ENCODE measurements around the gene CDH16.
A peak's percentile ranks its signal among the peaks of the same experiment; 100 is the strongest.

CDH16 gene

DNA sequence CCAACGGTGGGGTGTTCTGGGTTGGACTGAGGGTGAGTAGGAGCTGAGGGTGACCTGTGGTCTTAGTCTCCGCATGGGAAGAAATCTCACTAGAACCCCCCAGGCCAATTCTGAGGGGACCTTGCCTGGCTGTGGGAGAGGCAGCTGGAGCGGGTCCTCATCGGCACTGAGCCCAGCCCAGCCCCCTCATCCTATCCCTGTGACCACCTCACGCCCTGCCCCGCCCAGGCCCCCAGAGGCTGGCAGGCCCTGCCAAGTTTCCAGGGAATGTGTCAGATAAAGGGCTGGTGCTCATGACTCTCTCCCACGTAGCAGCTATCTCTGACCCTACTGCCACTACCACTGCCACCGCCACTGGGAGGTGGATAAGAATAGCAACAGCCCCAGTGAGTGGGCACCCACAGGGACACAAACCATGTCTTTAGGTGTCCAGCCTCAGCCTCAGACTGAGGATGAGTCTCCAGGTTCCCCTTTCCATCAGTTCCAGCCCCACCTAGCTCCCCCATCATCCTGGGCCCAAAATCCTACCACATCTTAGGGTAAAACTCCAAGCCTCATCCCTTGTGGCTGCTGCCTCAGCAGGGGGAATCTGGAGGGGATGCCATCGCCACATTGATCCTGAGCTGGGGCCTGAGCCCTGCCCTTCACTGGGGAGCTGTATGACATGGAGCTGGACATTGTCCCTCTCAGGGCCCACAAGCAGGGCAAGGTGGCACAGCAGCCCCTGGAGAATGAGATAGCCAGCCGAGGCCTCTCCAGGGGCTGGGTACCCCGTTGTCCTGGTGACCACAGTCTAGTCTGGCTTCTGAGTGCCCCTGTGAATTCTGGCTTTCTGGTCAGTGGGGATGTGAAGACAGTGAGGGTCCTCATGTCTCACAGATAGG is 14.9 kb downstream of the CDH16 start:
- no peaks in the 10 kb centered on the region for H3K36me3 ChIP-seq (replicated peaks)
- H3K27me3 ChIP-seq (replicated peaks) = peaks cover 2% of the 10 kb centered on the region
- DNase-seq = no peak
- in situ Hi-C loops (cut with HindIII; ENCODE audit: low pct_ligation_motif_present, low sequenced_read_pairs) = no loop called here
- H3K27ac ChIP-seq = no peak overlapping the region
- no peak for TF ChIP-seq CTCF (IDR thresholded peaks at IDR 0.05; ENCODE audit: low read depth, low read length, missing control alignments)
- no peak overlapping the region for H3K4me3 ChIP-seq (ENCODE audit: low read depth, low read length)

GRCh38 chr16:66902648-66903543 is 15.8 kb downstream of the CDH16 start:
- no peak for TF ChIP-seq CTCF (IDR thresholded peaks at IDR 0.05; ENCODE audit: low read depth, low read length, missing control alignments)
- Histone ChIP-seq H3K27me3 (replicated peaks) (peaks cover 2% of the 10 kb centered on the region), H3K4me3 (ENCODE audit: low read depth, low read length) (no peak overlapping the region), H3K27ac (no peak overlapping the region), H3K36me3 (replicated peaks) (no peaks in the 10 kb centered on the region)
- no peak for DNase-seq
- in situ Hi-C loops (cut with HindIII; ENCODE audit: low pct_ligation_motif_present, low sequenced_read_pairs) = no loop called here

- H3K4me3 ChIP-seq (ENCODE audit: low read depth, low read length) = no peak overlapping the region
- no peaks in the 10 kb centered on the region for H3K27me3 ChIP-seq (replicated peaks)
- H3K36me3 ChIP-seq (replicated peaks) = no peaks in the 10 kb centered on the region
- no peak overlapping the region for H3K27ac ChIP-seq
- no peak for TF ChIP-seq CTCF (IDR thresholded peaks at IDR 0.05; ENCODE audit: low read depth, low read length, missing control alignments)
- DNase-seq = no peak
- in situ Hi-C loops (cut with HindIII; ENCODE audit: low pct_ligation_motif_present, low sequenced_read_pairs) = no loop called here
Measured at GRCh38 chr16:66901626-66902025, 17.1 kb downstream of the CDH16 start.

DNA sequence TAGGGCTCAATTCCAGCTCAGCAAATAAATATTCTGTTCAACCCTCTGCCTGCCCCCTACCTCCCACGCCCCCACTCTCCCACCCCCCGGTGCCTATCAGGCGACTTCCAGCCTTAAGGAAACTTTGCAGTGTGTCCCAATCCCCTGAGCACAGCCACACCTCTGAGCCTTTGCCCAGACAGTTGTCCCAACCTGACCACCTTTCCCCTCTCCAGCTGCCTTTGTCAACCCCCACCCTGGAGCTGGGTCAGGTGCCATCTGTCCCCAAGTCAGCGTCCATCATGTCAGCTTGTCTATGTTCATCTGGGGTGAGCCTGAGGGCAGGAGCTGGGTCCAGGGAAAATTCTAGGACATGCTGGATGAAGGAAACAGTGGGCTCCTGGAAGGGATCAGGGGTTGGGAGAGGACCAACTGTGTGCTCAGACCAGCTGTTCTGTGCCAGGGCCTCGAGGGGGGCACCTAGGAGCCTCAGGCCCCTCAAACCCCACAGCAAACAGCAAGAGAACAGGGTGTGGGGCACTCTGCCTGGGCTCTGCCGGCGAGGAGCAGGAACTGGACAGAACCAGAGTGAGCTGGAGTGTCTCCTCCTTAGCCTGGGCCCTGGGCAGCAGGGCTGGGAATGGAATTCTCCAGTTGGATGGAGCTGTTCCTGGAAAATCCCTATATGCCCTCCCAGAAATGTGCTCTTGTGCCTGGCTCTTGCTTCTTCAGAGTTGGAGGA is 17.8 kb downstream of the CDH16 start:
- no peak overlapping the region for H3K27ac ChIP-seq
- no peak for TF ChIP-seq CTCF (IDR thresholded peaks at IDR 0.05; ENCODE audit: low read depth, low read length, missing control alignments)
- no peak overlapping the region for H3K4me3 ChIP-seq (ENCODE audit: low read depth, low read length)
- in situ Hi-C loops (cut with HindIII; ENCODE audit: low pct_ligation_motif_present, low sequenced_read_pairs) = no loop called here
- no peaks in the 10 kb centered on the region for H3K27me3 ChIP-seq (replicated peaks)
- no peak for DNase-seq
- H3K36me3 ChIP-seq (replicated peaks) = no peaks in the 10 kb centered on the region

- in situ Hi-C loops (cut with HindIII; ENCODE audit: low pct_ligation_motif_present, low sequenced_read_pairs) = no loop called here
- Histone ChIP-seq H3K27ac (no peak overlapping the region), H3K4me3 (ENCODE audit: low read depth, low read length) (no peak overlapping the region), H3K36me3 (replicated peaks) (no peaks in the 10 kb centered on the region), H3K27me3 (replicated peaks) (no peaks in the 10 kb centered on the region)
- no peak for TF ChIP-seq CTCF (IDR thresholded peaks at IDR 0.05; ENCODE audit: low read depth, low read length, missing control alignments)
- DNase-seq = peak; percentile 75
Measured at GRCh38 chr16:66899945-66900710, 18.6 kb downstream of the CDH16 start.
